ENCODE measurements around the gene DOCK2.

DNA sequence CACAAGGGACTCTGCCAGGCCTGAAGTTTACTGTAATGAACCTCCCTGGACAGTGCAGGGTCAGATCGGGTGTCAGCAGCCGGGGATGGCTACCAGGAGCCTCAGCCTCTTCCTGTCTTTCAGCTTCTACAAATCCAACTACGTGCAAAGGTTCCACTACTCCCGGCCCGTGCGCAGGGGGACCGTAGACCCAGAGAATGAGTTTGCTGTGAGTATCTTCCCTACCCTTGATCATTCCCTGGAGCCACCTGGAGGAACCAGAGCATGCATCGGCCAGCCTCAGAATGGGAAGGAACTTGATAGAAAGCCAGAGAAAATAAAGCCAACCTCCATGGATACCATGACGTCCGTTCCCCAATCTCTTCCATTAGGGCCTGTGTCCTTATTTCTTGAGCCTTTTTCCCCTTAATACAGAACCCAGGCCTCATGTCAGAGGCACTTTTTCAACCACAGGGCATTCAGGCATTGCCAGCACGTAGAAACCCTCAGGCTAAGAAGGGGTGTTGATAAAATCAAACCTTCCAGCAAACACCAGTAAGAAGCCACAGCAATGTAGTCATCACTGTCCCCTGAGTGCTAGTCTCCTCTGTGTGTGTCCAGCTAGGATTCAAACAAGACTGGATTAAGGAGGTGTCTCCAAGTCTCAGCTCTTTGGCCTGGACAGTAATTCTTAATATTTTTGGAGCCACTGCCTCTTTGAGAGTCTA, 419.6 kb downstream of the DOCK2 start:
- TF ChIP-seq EZH2phosphoT487 (IDR thresholded peaks at IDR 0.05; ENCODE audit: insufficient read depth, low read depth): no peak
- no peak for TF ChIP-seq EZH2 (IDR thresholded peaks at IDR 0.05; ENCODE audit: insufficient read depth, poor library complexity, severe bottlenecking)
